ENCODE measurements around the gene OTUD7B.

GRCh38 chr1:149967646-149968045 lies 42.9 kb downstream of the OTUD7B start:
- no peak for TF ChIP-seq POLR2AphosphoS5 (IDR thresholded peaks at IDR 0.05)
- no peak for TF ChIP-seq POLR2A (IDR thresholded peaks at IDR 0.05)
- TF ChIP-seq, protein P1, sequence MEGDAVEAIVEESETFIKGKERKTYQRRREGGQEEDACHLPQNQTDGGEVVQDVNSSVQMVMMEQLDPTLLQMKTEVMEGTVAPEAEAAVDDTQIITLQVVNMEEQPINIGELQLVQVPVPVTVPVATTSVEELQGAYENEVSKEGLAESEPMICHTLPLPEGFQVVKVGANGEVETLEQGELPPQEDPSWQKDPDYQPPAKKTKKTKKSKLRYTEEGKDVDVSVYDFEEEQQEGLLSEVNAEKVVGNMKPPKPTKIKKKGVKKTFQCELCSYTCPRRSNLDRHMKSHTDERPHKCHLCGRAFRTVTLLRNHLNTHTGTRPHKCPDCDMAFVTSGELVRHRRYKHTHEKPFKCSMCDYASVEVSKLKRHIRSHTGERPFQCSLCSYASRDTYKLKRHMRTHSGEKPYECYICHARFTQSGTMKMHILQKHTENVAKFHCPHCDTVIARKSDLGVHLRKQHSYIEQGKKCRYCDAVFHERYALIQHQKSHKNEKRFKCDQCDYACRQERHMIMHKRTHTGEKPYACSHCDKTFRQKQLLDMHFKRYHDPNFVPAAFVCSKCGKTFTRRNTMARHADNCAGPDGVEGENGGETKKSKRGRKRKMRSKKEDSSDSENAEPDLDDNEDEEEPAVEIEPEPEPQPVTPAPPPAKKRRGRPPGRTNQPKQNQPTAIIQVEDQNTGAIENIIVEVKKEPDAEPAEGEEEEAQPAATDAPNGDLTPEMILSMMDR (IDR thresholded peaks at IDR 0.05), result no peak

Data from sigmoid colon (tissue), 4 donors.